GM23248 (cell line): Measurements from ENCODE around the gene EML2. TPM values are rescaled to one million over a fixed set of nuclear protein-coding genes. Genes with fewer than 3 reads are reported as not detected.

Source experiments
- DNase-seq: peaks from one replicate; pipeline ENCODE4 v3.0.0-alpha.2; 2015
- H2AFZ ChIP-seq: fragments of 200-600 bp; sonication (generic); 2 replicates; pipeline ENCODE4 v1.6.1; 2016; ENCODE audit warnings: antibody characterized with exemption
- H3F3A ChIP-seq: fragments of 200-600 bp; sonication (generic); 2 replicates; pipeline ENCODE4 v1.6.1; 2016; ENCODE audit warnings: mild to moderate bottlenecking, antibody characterized with exemption, mixed run types; ENCODE audit not compliant: insufficient read depth
- H3K27ac ChIP-seq: fragments of 200-600 bp; sonication (generic); 2 replicates; pipeline ENCODE4 v1.5.1; 2016; ENCODE audit warnings: mild to moderate bottlenecking
- H3K27me3 ChIP-seq: fragments of 200-600 bp; sonication (generic); replicated peaks from 2 replicates; pipeline ENCODE4 v1.6.1; 2016; ENCODE audit warnings: mild to moderate bottlenecking; ENCODE audit not compliant: insufficient read depth
- H3K36me3 ChIP-seq: fragments of 200-600 bp; sonication (generic); 2 replicates; pipeline ENCODE4 v1.6.1; 2016; ENCODE audit warnings: low read depth, mild to moderate bottlenecking
- H3K4me1 ChIP-seq: fragments of 200-600 bp; sonication (generic); 2 replicates; pipeline ENCODE4 v1.6.1; 2016; ENCODE audit warnings: mild to moderate bottlenecking; ENCODE audit not compliant: insufficient read depth
- H3K4me2 ChIP-seq: fragments of 200-600 bp; sonication (generic); one replicate; pipeline ENCODE4 v1.6.1; 2016; ENCODE audit warnings: mild to moderate bottlenecking; ENCODE audit not compliant: unreplicated experiment
- H3K4me3 ChIP-seq: fragments of 200-600 bp; sonication (generic); 2 replicates; pipeline ENCODE4 v1.5.1; 2016; ENCODE audit warnings: mild to moderate bottlenecking
- H3K79me2 ChIP-seq: fragments of 200-600 bp; sonication (generic); 2 replicates; pipeline ENCODE4 v1.6.1; 2016; ENCODE audit warnings: mild to moderate bottlenecking; ENCODE audit not compliant: insufficient read depth
- H3K9ac ChIP-seq: fragments of 200-600 bp; sonication (generic); 2 replicates; pipeline ENCODE4 v1.6.1; 2016; ENCODE audit warnings: mild to moderate bottlenecking
- H3K9me2 ChIP-seq: fragments of 200-600 bp; sonication (generic); 2 replicates; pipeline ENCODE4 v1.6.1; 2016; ENCODE audit warnings: mixed run types, mild to moderate bottlenecking, moderate library complexity; ENCODE audit not compliant: insufficient read depth
- H3K9me3 ChIP-seq: fragments of 200-600 bp; sonication (generic); one replicate; pipeline ENCODE4 v1.6.1; 2017; ENCODE audit warnings: low read depth
- H4K20me1 ChIP-seq: fragments of 200-600 bp; sonication (generic); 2 replicates; pipeline ENCODE4 v1.6.0; 2016; ENCODE audit not compliant: insufficient read depth
- EZH2 ChIP-seq: fragments of 200-600 bp; sonication (generic); IDR thresholded peaks from 2 replicates; pipeline ENCODE4 v1.6.1; 2018; ENCODE audit warnings: antibody characterized with exemption, mild to moderate bottlenecking; ENCODE audit not compliant: insufficient read depth, poor library complexity, severe bottlenecking
- EZH2phosphoT487 ChIP-seq: fragments of 200-600 bp; sonication (generic); IDR thresholded peaks from 2 replicates; pipeline ENCODE4 v1.6.1; 2018; ENCODE audit warnings: antibody characterized with exemption, moderate library complexity, mild to moderate bottlenecking, low read depth; ENCODE audit not compliant: insufficient read depth
- WGBS, 2 experiments: methylation state at CpG; one replicate each; pipeline ENCODE4 v1.1.6; 2015 to 2017; ENCODE audit warnings: low lambda C conversion rate in 2 of 2, low coverage in 1 of 2; ENCODE audit errors: missing lambda C conversion rate in 2 of 2; 5-methylcytosine and 5-hydroxymethylcytosine counted together
- in situ Hi-C: fragments of 300-500 bp; cut with MboI; formaldehyde crosslinking; loops from 2 replicates; pipeline ENCODE4 v1.15.0; 2020
- polyA plus RNA-seq: library from polyadenylated mRNA; unstranded; fragments of >200 nt; fragmentation: Nextera tagmentation; extraction: Ambion mirVana; gene quantifications from 2 replicates; pipeline ENCODE4 v1.2.1, GENCODE V29; 2016
- total RNA-seq: library from RNA; depleted of rRNA; stranded (reverse); fragments of >200 nt; shearing (Covaris generic); gene quantifications from 2 replicates; pipeline ENCODE4 v1.2.3, GENCODE V29; 2014

Gene EML2
- total and polyA plus RNA-seq, 2 experiments from 2014 or later = 6.6 to 27.5 TPM

- Histone ChIP-seq H3K4me1 (peaks cover 7% of the 10 kb centered on the region), H3K79me2 (no peaks in the 10 kb centered on the region), H3K36me3 (no peaks in the 10 kb centered on the region), H3F3A (no peaks in the 10 kb centered on the region), H3K9ac (no peak overlapping the region), H3K27me3 (peaks cover 17% of the 10 kb centered on the region), H4K20me1 (no peaks in the 10 kb centered on the region), H3K27ac (no peak overlapping the region), H3K4me3 (no peak overlapping the region), H3K9me3 (no peaks in the 10 kb centered on the region), H3K9me2 (no peaks in the 10 kb centered on the region), H3K4me2 (no peak overlapping the region), H2AFZ (no peak overlapping the region)
- 45 to 47% methylated on average over 7 of the region's 7 CpGs for WGBS, 2 experiments
- no peak for TF ChIP-seq EZH2phosphoT487
- TF ChIP-seq EZH2 = no peak
- no peak for DNase-seq
- in situ Hi-C loops = no loop called here
Observed at GRCh38 chr19:45674946-45675345, 35.7 kb upstream of the EML2 start.

GRCh38 chr19:45670670-45671453, 31.7 kb upstream of the EML2 start:
- Histone ChIP-seq H3K4me1 (peaks cover 10% of the 10 kb centered on the region), H3K27me3 (peaks cover 9% of the 10 kb centered on the region; the same call in 1 of the 2 replicates), H3K9ac (no peak overlapping the region), H2AFZ (0 out of 2 replicates have a peak overlapping the region, but pooled peaks have one; percentile 7), H3K36me3 (no peaks in the 10 kb centered on the region), H3K9me3 (no peaks in the 10 kb centered on the region), H3K9me2 (no peaks in the 10 kb centered on the region), H3K79me2 (no peaks in the 10 kb centered on the region), H3K4me2 (no peak overlapping the region), H3K27ac (no peak overlapping the region), H3F3A (no peaks in the 10 kb centered on the region), H4K20me1 (no peaks in the 10 kb centered on the region), H3K4me3 (no peak overlapping the region)
- TF ChIP-seq EZH2phosphoT487 = no peak
- no peak for TF ChIP-seq EZH2
- peak; percentile 77 for DNase-seq
- in situ Hi-C loops = no loop called here
- 15% methylated on average over 18 to 38 of the region's 42 CpGs for WGBS, 2 experiments

- Histone ChIP-seq H3K36me3 (no peaks in the 10 kb centered on the region), H3K9me2 (no peaks in the 10 kb centered on the region), H3K4me2 (peak overlapping the region; percentile 88), H3K9ac (peak overlapping the region; percentile 53), H3F3A (no peaks in the 10 kb centered on the region), H3K27ac (no peak overlapping the region), H3K79me2 (no peaks in the 10 kb centered on the region), H3K9me3 (no peaks in the 10 kb centered on the region), H4K20me1 (no peaks in the 10 kb centered on the region), H3K4me3 (peak overlapping the region; percentile 67), H3K27me3 (0 out of 2 replicates have a peak, but pooled peaks cover 9% of the 10 kb centered on the region), H3K4me1 (peaks cover 10% of the 10 kb centered on the region), H2AFZ (peak overlapping the region; percentile 84)
- peak; percentile 57 for DNase-seq
- WGBS, 2 experiments = 1% methylated on average over 18 to 19 of the region's 19 CpGs
- TF ChIP-seq EZH2 (no peak), EZH2phosphoT487 (no peak)
- in situ Hi-C loops = no loop called here
Observed at GRCh38 chr19:45668342-45668871, 29.2 kb upstream of the EML2 start.

GRCh38 chr19:45667620-45668341, 28.6 kb upstream of the EML2 start, which contains the start of gene GIPR:
Gene GIPR (plus strand): TSS chr19:45668221. CDS start chr19:45669521, 1,300 bp downstream.
- Histone ChIP-seq H3K4me3 (peak within 1 kb of the TSS; percentile 67), H2AFZ (peak within 1 kb of the TSS; percentile 84), H3K9me2 (no peaks in the 10 kb centered on the region), H3K9me3 (no peaks in the 10 kb centered on the region), H3K9ac (peak within 1 kb of the TSS; percentile 53), H3F3A (no peaks in the 10 kb centered on the region), H4K20me1 (no peaks in the 10 kb centered on the region), H3K79me2 (no peaks in the 10 kb centered on the region), H3K4me2 (peak within 1 kb of the TSS; percentile 88), H3K36me3 (no peaks in the 10 kb centered on the region), H3K27ac (no peak within 1 kb of the TSS), H3K27me3 (0 out of 2 replicates have a peak, but pooled peaks cover 9% of the 10 kb centered on the region), H3K4me1 (peaks cover 10% of the 10 kb centered on the region)
- 16 to 32% methylated on average over 9 to 15 of the region's 15 CpGs for WGBS, 2 experiments
- TF ChIP-seq EZH2 (no peak), EZH2phosphoT487 (no peak)
- in situ Hi-C loops = no loop called here
- peak; percentile 72 for DNase-seq
